HG03575 (cell line): ENCODE results near the gene IMMP1L.
"Not testable (repeated sequence)": the region's sequence is repeated elsewhere in the genome, so short reads cannot be mapped to it uniquely, and the experiment has no call there.

Experiments
- ATAC-seq: cut with Tn5 transposase; IDR thresholded peaks from one replicate; pipeline ENCODE4 v1.9.1; 2021; ENCODE audit not compliant: unreplicated experiment, insufficient number of reproducible peaks, low FRiP score; ENCODE audit errors: extremely low read depth

IMMP1L gene, protein sequence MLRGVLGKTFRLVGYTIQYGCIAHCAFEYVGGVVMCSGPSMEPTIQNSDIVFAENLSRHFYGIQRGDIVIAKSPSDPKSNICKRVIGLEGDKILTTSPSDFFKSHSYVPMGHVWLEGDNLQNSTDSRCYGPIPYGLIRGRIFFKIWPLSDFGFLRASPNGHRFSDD

DNA sequence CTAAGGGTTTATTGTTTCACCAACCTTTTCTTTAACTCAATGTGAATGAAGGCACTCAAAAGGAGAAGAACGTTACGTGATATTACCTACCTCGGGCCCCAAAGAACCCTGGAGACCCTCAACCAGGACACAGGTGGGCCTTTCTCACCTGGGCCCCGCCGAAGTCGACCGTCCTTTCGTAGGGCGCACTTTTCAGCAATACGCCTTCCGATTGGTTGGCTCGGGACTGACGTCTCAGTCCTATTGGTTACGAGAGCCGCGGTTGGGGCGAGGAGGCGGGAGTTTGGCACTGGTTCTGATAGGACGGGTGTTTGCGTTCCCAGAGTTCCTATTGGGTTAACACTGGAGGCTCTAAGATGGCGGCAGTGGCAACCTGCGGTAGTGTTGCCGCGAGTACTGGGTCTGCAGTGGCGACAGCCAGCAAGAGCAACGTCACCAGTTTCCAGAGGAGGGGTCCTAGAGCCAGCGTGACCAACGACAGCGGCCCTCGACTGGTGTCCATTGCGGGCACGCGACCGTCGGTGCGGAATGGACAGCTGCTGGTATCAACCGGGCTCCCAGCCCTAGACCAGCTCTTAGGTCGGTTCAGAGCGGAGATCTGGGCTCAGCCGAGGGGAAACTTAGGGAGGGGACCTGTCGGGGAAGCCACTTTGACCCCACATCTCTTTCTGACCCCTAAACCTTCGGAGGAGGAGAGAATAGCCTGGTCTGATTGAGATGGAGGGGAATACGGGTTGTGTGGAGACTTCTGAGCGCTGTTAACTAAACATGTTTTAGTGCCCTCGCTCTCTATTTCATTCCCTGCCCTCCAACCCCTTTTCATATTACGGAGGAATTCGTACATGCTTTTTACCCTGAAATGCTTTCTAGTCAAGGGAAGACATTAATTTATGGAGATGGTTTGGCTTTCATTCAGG, at the start of gene IMMP1L, which contains the start of gene ELP4:
IMMP1L (minus strand) TSS at position 194 of the 917 bp plus-strand sequence. CDS start 46,346 bp downstream, outside the sequence.
ELP4 (plus strand) TSS at position 339 of the 917 bp plus-strand sequence; CDS start at position 357, 18 bp downstream.
- peak; percentile 100 for ATAC-seq

DNA sequence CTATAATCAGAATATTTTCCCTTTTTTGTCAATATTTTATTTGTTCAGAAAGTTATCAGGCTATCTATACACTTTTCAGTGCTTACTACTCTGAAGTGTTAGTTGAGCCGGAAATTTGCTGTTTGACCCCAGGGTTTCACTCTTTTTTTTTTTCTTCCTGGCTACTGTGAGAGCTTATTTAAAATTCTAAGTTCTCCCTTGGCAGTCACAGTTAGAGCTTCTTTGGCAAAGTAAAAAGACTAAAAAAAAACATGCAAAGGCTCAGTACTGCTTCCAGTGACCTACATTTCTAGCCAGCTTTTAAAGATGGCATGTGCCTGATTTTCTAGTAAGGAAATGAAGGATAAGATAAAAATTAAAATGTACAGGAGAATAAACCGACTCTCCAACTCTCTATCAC, 48.6 kb upstream of the IMMP1L start:
- no peak for ATAC-seq

DNA sequence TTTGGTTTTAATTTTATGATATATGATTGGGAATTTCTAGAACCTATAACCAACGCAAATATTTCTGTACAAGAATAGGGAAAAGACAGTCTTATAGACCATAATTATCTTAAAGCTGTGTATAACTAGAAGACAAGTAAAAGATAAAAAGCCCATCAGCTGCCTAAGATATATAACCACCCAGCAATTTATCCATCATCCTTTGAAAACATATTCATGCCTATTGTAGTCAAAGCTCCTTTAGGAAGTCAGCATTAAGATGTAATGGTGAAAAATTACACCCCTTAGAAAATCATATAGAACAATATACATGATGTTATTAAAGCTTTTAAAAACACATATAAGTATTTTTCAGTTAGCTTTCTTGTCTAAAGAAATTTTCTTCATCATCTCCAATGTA, 46.5 kb upstream of the IMMP1L start:
- no peak for ATAC-seq

- ATAC-seq = no peak
Measured at GRCh38 chr11:31542862-31543261, 33.4 kb upstream of the IMMP1L start.

GRCh38 chr11:31535479-31535878, 26.1 kb upstream of the IMMP1L start:
- no peak for ATAC-seq

- no peak for ATAC-seq
Measured at GRCh38 chr11:31531293-31531692, 21.9 kb upstream of the IMMP1L start.

GRCh38 chr11:31529701-31530100, 20.3 kb upstream of the IMMP1L start:
- no peak for ATAC-seq

GRCh38 chr11:31529189-31529588, 19.8 kb upstream of the IMMP1L start:
- no peak for ATAC-seq

DNA sequence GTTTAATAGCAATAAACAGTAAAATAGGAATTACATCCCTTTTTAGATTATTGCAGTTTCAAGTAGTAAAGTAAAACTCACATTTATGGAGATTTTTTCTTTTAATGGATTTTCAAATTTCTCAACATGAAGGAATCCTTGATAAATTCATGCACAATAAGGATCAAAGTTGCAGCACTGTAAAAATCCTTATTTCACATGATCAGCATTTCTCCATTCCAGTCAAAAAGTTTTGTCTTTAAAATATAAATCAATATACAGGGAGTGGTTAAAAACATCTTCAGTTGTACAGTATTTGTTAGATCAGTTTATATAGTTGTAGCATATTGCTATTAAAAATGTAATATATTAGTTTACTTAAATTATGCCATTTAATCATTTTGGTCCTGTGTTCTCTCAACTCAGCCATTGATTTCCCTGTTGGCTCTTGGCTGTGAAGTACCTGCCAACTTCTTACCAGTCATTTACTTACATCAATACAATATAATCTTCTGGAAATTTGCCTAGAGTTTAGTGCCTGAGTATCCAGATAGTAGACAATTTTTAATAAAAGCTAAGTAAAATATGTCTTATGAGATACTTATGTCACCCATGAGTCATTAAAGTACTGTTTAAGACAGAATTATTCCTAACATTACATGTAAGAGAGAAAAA, 12.2 kb upstream of the IMMP1L start:
- ATAC-seq = no peak

DNA sequence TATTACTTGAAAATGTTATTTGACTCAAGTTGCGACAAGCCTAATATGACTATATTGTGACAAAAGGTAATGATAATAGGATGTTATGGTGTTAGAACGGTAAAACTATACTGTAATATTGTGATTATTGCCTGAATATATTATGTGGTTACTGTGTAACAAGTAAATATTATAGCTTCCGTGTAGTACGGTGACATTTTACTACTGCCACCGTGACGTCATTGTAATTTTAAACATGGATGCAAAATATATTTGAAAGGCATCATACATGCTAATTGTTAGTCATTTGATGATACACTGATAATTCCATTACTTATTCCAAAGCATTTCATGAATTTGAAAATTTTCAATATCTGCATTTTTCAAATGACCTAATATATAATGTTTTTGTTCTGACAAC, 2.7 kb upstream of the IMMP1L start:
- ATAC-seq = no peak

GRCh38 chr11:31509051-31509428, 382 bp downstream of the IMMP1L start:
- peak; percentile 1 for ATAC-seq

- ATAC-seq = no peak
Measured at GRCh38 chr11:31500560-31500959, 8.9 kb downstream of the IMMP1L start.

GRCh38 chr11:31499576-31500178, 9.7 kb downstream of the IMMP1L start:
- ATAC-seq = no peak

DNA sequence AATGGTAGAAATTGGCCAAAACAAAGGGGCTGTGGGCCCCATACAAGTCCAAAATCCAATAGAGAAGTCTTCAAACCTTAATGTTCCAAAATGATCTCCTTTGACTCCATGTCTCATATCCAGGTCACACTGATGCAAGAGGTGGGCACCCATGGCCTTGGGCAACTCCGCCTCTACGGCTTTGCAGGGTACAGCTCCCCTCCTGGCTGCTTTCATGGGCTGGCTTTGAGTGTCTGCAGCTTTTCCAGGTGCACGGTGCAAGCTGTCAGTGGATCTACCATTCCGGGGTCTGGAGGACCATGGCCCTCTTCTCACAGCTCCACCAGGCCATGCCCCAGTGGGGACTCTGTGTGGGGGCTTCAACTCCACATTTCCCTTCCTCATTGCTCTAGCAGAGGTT, 15.7 kb downstream of the IMMP1L start:
- ATAC-seq = not testable (repeated sequence)

GRCh38 chr11:31493235-31493634, 16.2 kb downstream of the IMMP1L start:
- no peak for ATAC-seq

GRCh38 chr11:31492320-31492913, 17.0 kb downstream of the IMMP1L start:
- ATAC-seq = no peak

DNA sequence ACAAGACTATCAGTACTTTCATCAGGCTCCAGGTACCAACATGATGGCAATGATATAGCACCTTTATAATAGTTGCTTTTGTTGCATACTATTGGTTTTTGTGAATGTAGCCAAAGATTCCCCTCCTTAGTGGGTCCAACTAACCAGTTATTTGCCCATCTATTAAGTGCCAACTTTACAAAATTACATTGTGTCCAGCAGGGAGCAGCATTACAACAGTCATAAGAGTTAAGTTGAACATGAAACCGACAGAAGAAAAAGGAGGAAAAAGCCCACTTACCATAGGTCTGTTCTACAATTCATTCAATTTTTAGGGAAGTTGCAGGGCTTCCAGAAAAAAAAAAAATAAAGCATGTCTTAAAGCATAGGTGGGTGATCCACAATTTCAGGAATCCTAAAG, 21.6 kb downstream of the IMMP1L start:
- no peak for ATAC-seq

GRCh38 chr11:31484497-31484896, 24.9 kb downstream of the IMMP1L start:
- ATAC-seq = no peak

DNA sequence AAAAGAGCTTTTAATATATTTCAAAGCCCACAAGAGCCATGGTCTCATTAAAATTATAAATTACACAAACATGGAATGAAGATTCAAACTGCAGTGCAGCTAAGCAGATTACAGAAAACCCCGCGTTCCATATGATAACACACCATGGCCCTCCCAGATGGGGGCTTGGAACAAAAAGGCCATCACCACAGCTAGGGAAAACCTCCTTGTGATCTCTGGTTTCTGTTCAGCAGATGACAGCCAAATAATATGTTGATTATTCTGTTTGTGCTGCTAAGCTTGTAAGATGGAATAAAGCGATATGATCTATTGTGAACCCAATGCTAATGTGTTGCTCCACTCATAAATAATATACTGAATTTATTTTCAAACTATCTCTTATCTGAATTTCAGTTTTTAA, 28.5 kb downstream of the IMMP1L start:
- ATAC-seq = no peak
